Amniotic epithelial cell (primary cell): ENCODE data around the gene LEKR1.
"Not testable (repeated sequence)": the region's sequence is repeated elsewhere in the genome, so short reads cannot be mapped to it uniquely, and the experiment has no call there.

Source experiments
- DNase-seq: peaks from one replicate; pipeline ENCODE4 v3.0.0-alpha.2; 2010; ENCODE audit warnings: low read depth

Gene LEKR1

DNA sequence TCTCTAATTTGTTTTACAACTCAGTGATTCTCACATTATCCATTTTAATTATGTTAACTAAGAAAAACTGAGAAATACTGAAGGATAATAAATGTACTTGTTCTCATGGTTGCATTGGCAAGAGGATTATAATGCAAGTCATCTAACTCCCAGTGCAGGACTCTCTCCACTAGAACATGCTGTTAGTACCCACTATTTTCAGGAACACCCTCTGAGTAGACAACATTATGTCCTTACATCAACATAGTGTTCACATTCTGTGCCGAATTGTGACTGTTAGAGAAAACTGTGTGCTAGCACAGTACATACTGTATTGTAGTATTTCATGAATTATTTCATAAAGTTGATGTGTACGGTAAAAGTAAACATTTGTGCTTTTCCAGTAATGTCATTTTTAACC lies 80.1 kb downstream of the LEKR1 start:
- DNase-seq = no peak

DNA sequence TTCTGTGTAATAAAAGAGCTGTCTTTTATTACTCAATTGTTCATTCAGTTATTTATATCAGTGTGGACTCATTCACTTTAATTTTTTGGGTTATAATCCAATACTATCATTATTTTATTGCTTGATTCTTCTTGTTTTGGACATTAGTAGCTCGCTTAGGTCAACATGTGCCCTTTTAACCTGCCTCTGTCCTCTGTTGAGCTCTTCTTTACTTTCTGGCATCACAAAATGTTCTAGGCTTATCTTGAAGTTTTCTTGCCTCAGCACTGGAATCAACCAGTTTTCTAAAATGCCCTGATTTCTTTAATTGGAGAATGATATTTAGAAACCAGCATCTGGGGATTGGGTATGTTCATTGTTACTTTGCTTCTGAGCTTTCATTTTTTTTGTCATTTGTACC lies 82.2 kb downstream of the LEKR1 start:
- DNase-seq = no peak

DNA sequence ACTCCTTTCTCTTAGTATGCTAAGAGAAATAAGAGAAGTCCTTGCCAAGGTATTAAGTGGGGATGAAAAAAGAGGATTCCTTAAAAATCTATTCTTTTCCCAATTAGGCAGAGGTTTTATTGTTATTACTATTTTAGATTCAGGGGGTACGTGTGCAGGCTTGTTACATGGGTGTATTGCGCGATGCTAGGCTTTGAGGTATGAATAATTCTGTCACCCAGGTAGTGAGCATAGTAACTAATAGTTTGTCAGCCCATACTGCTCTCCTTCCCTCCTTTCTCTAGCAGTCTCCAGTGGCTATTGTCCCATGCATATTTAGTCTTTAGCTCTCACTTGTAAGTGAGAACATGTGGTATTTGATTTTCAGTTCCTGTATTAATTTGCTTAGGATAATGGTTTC lies 83.9 kb downstream of the LEKR1 start:
- no peak for DNase-seq

DNA sequence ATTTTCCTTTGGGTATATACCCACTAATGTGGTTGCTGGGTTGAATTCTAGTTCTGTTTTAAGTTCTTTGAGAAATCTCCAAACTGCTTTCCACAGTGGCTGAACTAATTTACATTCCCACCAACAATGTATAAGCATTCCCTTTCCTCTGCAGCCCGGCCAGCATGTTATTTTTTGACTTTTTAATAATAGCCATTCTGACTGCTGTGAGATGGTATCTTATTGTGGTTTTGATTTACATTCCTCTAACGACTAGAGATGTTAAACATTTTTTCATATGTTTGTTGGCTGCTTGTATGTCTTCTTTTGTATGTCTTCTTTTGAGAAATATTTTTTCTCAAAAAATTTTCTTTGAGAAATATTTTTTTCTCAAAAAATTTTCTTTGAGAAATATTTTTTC lies 84.7 kb downstream of the LEKR1 start:
- DNase-seq = peak; percentile 3

DNA sequence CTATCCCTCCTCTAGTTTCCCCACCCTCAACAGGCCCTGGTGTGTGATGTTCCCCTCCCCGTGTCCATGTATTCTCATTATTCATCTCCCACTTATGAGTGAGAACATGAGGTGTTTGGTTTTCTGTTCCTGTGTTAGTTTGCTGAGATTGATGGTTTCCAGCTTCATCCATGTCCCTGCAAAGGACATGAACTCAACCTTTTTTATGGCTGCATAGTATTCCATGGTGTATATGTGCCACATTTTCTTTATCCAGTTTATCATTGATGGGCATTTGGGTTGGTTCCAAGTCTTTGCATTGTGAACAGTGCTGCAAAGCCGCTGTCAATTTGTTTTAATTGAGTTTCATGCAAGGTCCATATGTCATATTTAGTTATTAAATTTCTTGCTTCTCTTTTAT lies 88.1 kb downstream of the LEKR1 start:
- DNase-seq = not testable (repeated sequence)

DNA sequence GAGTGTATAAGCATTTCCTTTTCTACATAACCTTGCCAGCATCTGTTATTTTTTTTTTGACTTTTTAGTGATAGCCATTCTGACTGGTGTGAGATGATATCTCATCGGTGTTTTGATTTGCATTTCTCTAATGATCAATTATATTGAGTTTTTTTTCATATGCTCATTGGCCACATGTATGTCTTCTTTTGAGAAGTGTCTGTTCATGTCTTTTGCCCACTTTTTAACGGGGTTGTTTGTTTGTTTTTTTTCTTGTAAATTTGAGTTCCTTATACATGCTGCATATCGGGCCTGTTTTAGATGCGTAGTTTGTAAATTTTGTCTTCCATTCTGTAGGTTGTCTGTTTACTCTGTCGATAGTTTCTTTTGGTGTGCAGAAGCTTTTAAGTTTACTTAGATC lies 89.2 kb downstream of the LEKR1 start:
- DNase-seq = no peak

DNA sequence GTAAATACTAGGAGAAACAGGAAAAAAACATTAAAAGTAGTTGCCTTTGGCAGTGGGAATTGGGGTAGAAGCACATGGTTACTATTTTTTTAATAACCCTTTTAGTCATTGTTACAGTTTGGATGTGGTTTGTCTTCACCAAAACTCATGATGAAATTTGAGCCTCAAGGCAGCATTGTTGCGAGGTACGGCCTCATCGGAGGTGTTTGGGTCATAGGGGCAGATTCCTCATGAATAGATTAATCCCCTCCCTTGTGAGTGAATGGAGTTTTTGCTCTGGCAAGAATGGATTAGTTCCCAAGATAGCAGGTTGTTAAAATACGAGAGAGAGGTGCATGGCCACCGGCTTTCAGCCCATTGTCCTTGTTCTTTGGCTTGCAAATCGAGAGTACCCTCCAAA lies 92.6 kb downstream of the LEKR1 start:
- DNase-seq = no peak

DNA sequence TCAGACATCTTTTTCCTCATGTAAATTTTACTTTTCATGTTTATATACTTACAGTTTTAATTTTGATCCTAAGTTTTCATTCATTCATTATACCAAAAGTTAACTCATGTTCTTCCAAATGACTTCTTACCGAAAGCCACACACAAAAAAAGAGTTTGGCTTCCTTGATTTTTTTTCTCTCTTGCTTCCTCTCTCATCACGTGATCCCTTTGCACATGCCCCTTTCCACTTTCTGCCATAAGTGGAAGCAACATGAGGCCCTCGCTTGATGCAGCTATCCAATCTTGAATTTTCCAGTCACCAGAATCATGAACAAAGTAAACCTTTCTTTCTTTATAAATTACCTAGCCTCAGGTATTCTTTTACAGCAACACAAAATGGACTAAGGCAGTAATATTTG lies 93.7 kb downstream of the LEKR1 start:
- no peak for DNase-seq

DNA sequence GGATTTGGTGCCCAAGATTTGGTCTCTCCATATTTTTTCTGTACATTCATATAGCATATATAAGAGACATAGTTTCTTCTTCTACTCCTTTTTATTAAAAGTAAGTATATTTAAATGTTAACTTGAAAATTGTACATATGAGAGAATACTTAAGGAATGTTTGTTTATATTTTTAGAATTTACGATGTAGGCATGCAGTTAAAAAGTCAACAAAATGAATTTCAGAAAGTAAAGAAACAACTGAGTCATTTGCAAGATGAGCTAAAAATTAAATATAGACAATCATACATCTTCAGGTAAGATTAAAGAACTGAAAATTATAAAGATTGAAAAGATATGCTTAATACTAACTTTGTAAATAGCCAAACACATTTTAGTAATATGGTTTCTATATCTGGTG lies 94.2 kb downstream of the LEKR1 start:
- DNase-seq = no peak

DNA sequence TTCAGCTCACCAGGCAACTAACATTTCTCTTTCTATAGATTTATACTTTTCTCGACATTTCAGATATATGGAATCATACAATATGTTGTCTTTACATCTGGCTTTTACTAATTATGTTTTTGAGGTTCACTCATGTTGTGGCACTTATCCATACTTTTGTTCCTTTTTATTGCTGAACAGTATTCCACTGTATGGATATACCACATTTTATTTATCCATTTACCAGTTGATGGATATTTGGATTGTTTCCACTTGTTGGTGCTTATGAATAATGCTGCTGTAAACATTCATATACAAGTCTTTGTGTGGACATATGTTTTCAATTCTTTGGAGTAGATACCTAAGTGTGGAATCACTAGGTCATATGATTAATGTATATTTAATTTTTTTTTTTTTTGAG lies 97.2 kb downstream of the LEKR1 start:
- DNase-seq = no peak

DNA sequence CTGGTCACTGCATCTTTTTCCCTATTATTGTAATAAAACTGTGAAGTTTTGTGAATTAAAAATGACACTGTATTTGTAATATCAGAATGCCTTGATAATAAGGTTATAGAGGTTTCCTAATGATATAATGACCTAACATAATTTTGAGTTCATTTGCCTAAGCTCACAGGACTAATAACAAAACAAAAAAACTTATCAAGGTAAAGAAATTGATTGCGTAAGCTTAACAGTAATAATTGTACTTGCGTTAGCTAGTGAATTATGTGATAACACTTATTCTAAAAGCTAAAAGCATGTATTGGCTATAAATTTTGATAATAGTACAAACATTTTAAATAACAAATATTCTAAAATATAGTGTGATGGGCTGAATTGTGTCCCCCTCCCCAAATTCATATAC lies 112.6 kb downstream of the LEKR1 start:
- no peak for DNase-seq

DNA sequence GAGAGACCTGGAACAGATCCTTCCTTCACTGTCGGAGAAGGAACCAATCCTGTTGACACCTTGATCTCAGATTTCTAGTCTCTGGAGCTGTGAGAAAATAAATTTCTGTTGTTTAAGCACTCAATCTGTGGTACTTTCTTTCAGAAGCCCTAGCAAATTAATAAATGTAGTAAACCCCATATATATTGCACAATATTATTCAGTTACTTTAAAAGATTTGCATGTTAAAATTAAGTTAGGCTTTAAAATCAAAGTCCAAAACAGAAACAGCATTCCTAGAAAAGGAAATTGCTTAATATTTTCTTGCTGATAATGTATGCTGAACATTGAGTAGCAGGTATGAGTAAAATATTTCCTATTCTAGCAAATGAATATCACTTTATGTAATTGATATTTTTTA lies 113.2 kb downstream of the LEKR1 start:
- no peak for DNase-seq

DNA sequence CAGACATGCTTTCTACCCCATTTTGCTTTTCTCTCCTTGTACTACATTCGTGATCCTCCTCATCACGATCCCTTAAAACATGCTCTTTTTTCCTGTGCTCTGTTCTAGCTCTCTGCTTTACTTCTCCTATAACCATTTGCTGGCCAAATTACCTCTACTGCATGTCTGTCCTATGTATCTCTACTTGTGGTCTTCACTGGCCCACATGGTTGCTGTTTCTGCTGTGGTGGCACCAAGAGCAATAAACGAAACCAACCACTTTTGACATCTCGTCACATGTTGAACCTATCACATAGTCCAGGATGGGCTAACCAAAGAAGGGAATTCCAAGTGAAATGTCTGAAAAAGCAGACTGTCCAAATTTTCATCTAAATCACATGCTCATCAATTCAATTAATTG lies 115.2 kb downstream of the LEKR1 start:
- no peak for DNase-seq

DNA sequence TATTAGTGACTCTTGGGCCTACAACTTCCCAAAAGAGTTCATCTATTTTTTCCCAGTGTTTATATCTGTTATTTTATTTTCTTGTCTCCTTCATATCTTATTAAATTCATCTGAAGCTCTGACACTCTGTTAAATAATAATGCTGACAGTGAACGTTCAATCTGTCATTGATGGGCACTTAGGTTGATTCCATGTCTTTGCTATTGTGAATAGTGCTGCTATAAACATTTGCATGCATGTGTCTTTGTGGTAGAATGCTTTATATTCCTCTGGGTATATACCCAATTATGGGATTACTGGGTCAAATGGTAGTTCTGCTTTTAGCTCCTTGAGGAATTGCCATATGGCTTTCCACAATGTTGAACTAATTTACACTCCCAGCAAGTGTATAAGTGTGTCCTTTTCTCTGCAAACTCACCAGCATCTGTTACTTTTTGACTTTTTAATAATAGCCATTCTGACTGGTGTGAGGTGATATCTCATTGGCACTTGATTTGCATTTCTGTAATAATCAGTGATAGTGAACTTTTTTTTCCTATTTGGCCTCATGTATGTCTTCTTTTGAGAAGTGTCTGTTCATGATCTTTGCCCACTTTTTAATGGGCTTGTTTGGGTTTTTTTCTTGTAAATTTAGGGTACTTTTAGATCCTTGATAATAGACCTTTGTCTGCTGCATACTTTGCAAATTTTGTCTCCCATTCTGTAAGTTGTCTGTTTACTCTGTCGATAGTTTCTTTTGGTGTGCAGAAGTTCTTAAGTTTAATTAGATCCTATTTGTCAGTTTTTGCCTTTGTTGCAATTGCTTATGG lies 122.5 kb downstream of the LEKR1 start:
- no peak for DNase-seq

DNA sequence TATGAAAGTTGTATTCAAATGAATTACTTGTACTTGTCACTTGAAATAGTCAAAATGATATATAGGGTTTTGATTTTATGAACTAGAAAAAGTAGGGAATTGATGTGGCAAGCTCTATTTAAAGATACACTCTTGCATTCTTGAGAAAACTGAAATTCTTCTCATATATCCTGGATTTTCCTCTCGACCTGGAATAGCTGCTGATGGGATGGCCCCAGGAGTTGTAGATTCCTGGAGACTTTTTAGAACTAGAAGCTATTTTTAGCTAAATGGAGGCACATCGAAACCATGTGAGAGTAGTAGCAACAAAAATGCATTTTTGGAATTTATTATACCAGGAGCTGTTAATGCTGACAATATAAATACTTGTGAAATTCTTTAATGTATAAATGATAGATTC lies 125.9 kb downstream of the LEKR1 start:
- DNase-seq = no peak

DNA sequence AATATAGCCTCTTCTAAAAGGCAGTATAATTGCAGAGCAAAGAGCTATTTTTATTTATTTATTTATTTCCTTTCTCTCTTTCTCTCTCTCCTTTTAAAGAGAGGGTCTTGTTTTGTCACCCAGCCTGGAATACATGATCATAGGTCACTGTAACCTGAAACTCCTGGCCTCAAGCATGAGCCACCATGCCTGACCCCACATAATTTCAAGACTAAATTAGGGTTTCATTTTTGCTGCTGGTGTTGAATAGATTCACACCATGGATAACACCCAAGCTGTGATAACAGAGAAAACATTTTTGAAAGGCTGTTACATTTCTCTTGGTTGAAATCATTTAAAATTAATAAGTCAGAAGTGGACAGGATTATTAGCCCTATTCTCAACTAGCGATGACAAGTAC lies 131.6 kb downstream of the LEKR1 start:
- no peak for DNase-seq

DNA sequence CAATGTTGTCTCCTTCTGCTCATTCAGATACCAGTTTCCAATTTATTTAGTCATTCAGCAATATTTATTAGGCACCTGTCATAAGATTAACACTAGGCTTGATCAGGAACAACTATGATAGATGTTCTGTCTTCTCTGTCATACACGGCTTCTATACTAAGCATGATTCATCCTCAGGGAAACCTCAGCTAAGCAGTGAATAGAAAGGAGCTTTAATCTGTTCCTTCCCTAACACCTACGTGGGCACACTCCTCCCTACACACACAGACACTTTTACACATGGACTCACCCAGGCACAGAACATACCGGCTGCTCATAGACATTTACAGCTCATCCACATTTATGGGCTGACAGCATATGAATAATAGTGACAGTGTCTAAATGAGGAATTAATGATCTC lies 136.9 kb downstream of the LEKR1 start:
- no peak for DNase-seq

DNA sequence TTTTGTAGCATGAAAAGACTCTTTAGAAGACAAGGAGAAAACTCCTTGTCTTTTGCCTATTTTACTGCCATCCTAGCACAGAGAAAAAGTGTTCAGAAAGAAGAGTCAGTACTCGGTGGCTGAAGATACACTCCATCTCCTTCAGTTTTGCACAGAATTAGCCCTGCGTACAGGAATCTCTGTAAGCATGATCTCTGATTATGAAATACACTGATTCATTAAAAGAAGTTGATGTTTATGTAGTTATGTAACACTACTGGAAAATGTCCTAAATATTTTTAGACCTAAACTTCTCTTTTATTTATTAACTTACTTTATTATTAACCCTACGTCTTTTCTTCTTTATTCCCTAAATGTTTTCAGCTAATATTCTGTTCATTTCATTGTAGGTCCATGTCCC lies 138.4 kb downstream of the LEKR1 start:
- peak; percentile 56 for DNase-seq

DNA sequence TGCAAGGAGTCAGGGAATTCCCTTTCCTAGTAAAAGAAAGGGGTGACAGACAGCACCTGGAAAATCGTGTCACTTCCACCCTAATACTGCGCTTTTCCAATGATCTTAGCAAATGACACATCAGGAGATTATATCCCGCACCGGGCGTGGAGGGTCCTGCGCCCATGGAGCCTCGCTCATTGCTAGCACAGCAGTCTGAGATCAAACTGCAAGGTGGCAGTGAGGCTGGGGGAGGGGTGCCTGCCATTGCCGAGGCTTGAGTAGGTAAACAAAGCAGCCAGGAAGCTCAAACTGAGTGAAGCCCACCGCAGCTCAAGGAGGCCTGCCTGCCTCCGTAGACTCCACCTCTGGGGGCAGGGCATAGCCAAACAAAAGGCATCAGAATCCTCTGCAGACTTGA lies 140.2 kb downstream of the LEKR1 start:
- not testable (repeated sequence) for DNase-seq

DNA sequence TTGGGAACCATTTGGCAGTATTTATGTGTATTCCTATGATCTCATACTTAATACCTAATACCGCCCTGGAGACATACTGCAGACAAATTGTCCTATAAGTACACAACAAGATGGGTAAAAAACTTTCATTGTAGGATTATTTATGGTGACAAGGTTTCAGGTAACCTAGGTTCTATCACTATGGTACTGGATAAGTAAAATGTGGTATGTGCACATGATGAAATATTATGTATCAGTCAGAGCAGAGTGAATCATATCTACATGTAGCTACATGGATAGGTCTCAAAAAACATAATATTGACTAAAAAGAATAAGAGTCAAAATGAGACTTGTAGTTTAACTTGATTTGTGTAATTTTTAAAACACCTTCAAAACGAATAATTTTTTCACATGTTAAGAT lies 147.8 kb downstream of the LEKR1 start:
- DNase-seq = no peak

DNA sequence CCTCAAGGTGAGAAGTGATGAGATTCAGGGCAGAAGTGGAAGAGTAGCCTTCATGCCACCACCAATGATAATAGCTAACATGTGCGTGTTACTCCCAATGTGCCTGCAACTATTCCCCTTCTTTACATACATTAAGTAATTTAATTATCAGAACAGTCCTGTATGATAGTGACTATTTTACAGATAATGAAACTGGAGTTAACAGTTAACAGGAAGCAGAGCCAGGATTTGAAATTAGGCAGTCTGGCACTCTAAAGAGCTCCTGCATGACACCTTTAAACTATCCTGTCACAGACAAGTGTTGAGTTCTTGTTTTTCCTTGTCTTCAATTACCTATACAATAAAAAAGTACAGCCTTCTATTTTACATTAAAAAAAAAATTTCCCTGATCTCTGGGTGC lies 148.8 kb downstream of the LEKR1 start:
- no peak for DNase-seq

DNA sequence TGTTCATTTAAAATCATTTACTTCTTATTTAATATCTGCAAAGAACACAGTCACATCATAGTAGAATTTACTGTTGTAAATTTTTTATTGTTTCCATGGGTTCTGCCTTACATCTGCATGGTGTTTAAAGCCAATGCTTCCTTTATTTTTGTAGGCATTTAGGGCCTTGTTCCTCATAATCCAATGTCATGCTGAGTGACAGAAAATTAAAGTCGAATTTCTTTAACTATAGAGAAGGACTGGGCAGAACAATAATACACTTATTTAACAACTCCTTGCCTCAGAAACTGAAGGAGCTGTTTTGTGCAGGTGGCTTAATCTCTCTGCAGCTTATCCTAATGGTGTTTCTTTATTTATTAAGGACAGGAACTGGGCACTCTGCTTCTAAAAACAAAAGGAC lies 149.6 kb downstream of the LEKR1 start:
- no peak for DNase-seq

DNA sequence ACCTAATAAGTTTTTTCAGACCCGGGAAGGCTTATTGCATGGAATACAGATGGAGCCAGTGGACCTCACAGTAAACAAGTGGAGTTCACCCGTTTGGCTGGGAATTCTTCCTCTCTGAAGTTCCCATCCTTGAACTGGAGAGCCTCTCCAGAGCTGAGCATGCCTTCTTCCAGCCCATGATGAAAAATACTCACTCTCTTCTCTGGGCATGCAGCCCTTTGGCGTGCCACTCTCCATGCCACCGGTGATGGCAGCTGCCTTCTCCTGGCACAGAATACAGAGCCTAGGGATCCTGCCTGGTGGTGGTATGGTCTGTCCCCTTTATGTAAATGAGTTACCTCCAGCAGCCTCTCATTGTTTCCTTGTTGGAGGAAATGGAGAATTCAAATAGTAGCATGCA lies 150.8 kb downstream of the LEKR1 start:
- DNase-seq = no peak

DNA sequence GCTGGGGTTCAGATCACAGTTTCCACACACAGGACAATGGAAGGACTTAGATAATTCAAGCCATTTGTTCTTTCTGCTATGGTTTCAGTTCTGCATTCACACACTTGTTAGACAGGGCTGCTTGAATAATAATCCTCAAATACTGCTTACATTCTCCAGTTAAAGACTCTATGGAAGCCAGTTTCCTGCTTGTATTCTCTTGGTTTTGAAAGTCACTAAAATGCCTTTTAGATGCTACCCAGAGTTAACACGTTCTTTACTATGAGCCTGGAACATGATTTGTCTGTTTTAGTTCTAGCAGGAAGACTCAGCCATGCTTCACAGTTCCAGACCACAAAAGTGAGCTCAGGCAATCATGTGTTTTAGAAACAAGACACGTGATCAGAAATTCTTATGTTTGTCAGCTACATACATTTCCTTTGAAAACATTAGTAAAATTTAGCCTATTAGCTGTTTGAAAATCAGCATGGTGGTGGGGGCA lies 152.4 kb downstream of the LEKR1 start:
- peak; percentile 8 for DNase-seq
